ENCODE data around the gene RAB29.

The RAB29 gene

DNA sequence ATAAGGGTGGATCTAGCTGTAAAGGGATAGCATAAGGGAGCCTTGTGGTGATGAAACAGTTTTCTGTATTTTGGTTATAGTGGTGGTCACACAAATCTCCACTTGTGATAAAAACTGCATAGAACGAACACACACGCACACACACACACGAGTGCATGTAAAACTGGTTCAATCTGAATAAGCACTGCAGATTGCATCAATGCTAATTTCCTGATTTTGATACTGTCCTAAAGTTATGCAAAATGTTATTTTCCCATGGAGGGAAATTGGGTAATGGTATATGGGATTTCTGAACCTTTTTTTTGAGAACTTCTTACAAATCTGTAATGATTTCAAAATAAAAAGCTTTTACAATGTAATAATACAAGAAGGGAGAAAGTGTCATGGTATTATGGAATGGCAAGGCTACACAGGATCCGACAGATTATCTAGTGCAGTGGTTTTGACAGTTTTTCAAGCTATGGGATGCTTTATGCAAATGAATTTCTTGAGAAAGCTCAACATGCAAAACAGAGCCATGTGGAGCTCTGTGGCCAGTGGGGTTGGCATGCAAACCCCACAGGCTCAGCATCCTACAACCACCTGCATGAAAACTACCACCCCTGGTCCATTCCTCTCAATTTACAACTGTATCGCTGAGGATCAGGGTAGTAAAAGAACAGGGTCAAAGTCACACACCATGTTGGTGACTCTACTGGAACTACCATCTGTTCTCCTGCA is 18.9 kb upstream of the RAB29 start:
- DNase-seq: no peak

DNA sequence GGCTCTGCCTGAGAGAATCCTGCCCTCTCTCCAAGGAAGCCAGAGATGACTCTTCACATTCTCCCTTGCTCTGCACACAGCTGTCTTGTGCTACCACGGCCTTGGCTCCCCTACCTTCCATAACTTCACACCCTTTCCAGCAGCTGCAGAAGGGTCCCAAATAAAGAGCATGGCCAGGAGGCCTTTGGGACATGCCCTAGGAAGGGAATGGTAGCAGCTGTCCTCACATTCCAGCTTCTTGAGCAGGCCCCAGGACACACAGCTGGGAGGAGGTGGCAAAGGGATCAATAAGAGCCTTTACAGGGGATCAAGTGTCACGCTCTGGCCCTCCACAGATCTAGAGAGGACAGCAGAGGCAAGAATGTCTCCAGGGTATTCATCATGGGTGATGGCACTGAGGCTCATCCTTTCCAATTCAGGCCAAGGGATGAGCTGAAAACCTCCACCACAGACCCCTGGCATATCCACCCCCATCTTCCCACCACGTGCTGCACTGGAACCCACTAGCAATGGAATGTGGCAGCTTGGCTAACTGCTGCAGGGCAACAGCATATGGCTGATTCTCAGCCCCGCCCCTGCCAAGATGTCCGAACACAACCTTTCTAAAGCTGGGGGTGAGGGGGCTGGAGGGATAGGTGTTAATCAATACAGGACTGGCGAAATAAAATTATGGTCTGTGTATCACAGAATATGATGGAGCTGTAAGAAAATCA is 17.8 kb upstream of the RAB29 start:
- DNase-seq: no peak

DNA sequence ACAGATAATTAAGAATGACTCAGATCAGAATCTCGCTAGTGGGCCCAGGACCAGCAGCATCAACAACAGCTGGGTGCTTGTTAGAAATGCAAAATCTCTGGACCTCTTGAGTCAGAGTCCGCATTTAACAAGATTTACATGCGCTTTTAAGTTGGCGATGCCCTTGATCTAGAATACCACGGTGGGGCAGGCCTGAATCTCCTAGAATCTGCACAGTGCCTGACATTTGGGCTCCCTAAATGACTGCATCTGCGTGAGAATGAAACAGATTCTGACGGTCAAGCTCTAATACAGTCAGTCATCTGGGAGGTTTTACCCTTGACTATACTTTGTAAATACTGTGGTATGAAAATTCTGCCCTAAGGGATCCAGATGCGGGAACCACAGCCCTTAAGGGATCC is 17.2 kb upstream of the RAB29 start:
- no peak for DNase-seq

DNA sequence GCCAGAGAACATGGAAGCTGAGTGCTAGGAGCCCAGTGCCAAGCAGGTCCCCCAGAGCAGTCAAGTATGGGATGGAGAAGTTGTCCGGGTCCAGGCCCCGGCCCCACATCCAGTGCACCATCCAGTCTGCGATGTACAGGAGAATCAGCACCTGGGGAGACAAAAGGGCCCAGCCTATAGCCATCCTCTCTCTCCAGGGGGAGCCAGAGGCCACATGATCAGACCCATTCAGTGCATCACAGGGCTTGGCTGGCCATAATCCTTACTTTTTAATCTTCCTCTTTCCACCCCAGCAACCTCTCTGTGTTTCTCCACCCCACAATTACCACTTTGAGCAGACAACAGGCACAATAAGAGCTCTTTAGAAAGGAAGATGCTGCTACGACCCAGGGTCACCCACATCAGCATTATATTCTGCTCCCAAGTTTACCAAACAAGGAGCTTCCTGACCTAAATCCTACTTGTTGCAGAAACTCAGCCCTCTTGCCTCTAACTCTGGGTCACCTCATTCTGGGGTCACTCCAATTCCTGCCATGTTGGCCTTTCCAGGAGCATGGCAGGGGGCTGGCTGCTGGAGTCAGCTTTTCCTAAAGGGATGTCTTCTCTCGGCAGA is 16.4 kb upstream of the RAB29 start:
- DNase-seq: peak; percentile 70

DNA sequence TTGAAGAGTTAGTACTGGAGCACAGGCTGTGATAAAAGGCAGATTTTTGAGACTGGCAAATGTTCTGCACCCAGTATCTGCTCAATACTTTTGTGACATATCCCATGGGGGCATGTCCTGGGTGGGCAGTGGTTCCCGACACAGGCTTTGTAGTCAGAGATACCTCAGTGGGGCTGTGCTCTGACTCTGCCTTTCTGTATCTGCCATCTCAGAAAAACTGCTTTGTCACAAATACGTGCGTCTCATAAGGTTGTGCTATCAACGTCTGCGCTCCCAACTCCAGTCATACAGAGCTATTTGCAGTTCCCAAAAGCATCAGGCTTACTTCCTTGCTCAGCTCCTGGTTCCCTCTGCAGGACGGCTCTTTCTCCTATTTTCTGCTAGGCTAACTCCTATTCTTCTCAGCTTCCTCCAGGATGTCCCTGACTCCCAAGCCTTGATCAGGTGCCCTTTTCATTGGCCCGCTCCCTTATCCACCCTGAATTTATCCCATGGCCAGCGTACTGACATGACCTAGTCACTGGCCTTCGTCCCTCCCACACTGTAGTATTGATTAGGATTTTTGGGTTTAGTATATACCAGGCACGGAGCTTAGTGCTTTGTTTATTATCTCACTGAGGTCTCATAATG is 12.1 kb upstream of the RAB29 start:
- no peak for DNase-seq

DNA sequence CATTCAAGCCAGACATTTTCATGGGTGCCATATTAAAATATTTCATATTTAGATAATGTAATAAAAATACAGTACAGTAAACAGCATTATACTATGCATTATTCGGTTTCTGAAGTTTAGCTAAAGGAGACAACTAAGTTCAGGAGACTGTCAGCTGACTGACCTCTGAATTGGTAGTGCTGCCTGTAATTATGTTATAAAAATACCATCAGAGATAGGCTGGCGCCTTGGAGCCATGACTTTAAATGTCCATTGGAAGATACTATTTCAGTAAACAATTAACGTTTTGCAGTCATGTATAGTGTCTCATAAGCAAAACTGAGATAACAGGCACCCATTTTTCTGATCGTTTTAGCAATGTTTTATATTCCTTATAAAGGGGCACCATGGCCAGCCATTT is 11.3 kb upstream of the RAB29 start:
- DNase-seq: no peak

DNA sequence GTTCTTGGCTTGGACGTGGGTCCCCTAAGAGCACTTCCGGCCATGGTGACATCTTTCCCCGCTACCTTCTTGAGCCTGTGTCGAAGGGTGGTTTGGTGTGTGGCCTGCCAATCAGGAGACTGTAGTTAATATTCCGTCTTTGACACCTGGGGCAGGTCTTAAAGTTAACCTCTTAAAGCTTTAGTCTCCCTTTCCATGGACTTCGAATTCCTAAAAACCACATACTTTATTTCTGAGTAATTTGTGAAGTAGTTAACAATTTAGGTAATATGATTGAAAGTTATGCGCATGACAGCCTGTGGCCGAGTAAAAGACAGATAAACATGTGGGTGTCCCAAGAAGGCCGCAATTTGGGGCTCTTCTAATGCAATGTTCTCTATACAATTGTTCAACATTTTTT is 10.2 kb upstream of the RAB29 start:
- DNase-seq: no peak

DNA sequence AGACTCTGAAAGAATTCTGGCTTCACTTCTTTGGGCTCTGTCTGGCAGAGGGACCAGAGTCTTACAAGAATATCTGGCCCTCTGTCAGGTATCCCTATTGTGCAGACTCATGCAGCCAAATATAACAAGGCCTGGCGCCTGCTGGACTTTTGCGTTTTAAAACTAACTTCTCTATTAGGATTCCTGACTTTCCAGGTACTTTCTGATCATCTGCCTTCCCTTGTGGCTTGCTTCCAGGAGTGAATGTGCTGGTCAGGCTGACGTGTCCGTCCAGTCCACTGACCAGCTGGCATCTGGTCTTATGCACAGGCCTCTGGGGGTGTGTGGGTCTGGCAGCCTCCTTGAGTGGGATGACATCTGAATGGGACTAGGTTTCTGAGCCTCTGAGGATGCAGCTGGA is 8.6 kb upstream of the RAB29 start:
- no peak for DNase-seq

DNA sequence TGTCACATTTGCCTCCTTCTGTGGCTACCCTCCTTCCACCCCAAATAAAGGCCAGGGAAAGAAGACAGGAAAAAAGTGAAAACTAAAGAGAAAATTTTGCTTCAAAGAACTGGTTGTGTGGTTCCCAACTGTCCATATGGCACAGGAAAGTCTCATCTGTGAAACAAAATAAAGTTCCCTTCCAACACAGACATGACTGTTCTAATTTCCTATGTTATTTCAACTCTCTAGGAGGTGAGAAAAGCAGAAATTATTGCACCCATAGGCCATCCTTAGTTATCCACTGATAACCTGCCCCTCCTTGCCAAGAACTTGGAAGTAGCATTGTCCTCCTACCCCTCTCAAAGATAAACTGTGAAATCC is 8.1 kb upstream of the RAB29 start:
- no peak for DNase-seq

DNA sequence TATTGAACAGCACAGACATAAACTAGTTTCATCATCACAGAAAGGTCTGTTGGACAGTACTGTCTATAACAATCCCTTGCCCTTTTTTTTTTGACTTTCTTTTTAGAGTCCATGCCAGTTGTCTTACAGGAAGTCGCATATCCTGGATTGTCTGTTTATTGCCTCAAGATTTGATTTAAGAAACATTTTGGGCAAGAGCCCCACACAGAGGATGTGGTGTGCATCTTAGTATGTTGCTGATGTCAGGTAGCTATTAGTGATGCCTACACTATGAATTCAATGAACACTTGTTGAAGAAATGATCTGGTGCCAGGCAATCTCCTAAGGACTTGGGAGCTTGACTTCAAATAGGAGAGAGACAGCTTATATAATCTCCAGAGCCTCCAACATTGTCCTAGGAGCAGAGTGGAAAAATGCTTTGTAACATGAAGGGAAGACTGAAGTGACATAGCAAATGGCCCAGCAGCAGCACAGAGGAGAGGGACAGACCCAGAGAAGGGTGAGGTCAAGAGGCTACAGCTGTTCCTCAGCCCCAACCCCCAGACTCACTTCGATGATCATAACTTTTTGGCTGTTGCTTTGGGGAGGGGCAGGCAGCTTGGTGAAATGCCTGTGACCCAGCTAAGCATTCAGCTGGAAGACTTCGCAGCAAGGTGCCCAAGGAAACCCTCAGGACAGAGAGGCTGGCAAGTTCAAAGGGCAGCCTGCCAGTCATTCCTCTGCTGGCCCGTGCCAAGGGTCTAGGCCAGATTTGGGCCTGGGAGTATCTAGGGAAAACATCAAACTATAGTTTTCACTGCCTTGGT is 7.5 kb upstream of the RAB29 start:
- no peak for DNase-seq

DNA sequence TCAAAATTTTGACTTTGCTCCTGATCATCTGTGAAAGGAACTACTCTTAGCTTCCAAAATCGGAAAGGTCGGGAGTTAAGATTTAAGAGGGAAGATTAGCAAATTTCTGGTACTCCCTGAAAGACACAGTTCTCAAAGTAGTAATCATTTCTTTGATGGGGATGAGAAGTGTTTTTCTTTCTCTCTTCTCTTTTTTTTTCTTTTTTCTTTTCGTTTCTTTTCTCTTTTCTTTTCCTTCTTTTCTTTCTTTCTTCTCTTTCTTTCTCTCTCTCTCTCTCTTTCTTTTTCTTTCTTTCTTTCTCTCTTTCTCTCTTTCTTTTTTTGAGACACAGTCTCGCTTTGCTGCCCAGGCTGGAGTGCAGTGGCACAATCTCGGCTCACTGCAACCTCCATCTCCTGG is 5.1 kb upstream of the RAB29 start:
- DNase-seq: no peak

DNA sequence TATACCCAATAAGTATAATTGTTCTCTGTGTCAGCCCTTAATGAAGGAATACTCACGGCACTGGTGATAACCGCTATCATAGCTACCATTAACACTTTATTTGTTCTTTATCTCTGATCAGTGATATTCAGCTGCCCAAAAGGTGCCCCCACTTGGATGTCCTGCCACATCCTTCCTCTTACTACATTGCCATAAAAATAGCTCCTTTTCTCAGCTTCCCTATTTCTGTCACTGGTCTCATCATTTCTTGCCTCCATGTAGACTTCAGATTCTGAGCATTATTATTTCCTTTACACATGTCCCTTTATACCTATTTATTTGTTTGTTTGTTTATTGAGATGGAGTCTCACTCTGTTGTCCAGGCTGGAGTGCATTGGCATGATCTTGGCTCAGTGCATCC is 2.7 kb upstream of the RAB29 start:
- no peak for DNase-seq

DNA sequence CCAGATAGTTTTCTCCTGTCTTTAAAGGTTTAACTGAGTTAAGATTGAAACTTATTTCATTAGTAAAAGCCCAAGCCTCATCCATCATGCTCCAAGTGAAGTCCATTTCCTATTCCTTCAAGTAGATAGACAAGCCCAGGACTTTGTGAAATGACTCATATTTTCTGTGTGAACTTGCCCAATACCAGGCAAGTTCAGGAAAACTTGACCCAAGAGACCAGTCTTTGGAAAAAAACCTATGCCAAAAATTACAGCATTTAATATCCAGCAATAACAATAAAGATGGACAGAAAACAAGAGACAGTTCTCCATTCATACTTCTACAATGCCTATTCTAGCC is 405 bp upstream of the RAB29 start:
- DNase-seq: no peak

DNA sequence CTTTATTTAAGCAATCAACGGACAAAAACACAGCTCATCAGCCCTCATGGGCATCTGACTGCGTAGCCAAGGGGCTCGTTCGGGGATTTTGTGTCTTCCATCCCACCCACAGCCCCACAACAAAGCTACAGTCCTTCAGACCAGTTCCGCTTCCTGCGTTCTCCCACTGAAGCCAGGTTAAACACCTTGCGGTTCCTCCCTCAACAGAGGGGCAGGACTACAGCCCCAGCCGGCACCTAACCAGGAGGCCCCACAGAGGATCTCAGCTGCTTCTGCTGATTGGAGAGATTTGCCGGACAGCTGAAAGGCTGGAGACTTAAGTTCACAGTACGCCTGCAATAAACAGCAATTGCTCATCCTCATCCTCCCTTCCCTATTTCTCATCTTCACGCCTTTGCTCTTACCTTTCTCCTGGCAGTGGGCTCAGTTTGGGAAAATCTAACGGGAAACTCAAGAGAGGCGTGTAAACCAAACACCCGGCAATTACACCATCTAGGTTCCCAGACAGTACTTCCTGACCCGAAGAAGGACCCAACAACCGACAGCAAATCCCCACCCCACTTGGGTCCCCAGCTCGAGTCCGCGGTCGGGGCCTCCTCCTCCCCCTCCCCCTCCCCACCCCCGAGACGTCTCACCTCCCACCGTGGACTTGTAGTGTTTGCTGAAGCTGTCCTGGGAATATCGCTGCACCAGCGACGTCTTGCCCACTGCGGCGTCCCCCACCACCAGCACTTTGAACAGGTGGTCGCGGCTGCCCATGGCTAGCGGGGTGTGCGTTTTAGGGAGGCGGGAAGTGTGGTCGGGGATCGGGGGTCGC is 876 bp downstream of the RAB29 start:
- DNase-seq: peak; percentile 63

DNA sequence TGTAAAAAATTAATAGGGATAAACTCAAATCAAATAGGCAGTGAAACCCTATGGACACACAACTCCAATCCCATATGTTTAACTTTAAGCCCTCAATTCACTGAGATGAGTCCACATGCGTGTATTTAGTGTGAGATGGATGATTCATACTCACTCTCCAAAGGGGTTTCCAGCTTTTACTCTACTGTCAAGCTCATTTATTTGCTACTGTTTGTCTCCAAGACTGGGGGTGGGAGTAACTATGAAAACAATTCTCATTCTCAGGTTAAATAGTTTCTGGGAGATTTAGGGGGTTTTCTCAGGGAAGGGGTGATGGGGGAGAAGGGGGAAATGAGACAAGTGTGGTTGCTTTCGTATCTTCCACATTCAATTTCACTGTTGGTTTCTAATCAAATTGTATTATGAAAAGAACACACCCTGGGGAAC is 2.7 kb downstream of the RAB29 start:
- no peak for DNase-seq

DNA sequence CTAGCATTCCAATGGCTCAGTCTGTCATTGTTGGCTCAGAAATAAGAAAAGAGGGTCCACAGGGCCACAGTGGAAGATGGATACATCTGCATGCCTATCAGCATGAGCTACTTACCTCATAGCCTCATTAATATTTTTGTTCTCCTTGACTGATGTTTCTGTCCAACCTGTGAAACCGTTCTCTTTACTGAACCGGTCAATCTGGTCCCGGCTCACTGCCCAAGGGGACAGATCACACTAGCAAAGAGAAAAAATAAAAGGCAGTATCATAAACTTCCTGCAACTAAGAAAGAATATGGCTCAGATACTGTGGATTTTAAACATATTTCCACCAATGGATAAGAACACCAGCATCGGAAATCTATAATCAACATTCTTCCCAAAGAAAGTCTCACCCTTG is 4.7 kb downstream of the RAB29 start:
- DNase-seq: no peak

DNA sequence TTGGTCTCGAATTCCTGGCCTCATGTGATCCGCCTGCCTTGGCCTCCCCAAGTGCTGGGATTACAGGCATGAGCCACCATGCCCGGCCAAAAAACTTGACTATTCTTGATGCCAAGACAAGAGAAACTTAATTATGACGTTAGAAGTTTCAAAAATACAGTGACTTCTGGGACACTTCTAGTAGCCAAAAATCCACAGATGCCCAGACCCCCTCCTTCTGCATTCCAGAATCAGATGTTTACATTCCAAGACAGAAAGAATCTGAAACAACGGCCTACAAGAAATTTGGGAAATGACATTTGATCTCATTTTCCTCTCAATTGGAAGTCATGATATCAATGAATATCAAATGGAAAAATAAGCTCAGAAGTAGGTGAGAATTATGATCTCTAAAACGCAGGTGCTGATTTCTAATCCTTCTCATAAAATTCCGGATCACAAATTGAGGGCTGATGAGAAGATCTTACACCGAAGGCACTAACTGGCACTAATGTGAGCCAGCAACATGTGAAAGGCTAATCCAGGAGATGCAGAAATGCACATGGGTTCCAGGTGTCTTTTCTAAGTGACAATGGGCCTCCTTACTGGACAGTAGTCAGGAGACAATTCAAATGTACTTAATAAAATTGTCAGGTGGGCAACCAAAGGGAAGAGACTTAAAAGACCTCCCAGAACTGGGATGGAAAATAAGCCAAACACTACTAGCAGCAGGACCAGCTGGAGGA is 5.5 kb downstream of the RAB29 start:
- DNase-seq: no peak

DNA sequence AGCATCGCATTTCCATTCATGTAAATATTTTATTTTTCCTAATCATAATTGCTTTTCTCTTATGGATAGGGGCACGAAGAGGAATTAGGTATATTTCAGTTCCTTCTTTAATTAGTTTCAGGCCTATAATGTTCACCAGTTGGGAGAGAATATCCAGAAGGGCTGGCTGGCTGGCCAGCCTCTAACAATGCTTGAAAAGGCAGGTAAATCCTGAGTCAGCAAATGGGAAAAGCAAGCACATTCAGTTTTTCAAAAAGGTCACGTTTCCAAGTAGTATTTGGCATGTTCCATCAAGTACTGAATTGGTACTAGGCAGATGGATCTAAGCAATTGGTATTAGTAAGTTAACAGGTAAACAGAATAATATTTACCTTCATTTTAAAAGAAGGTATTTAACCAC is 8.0 kb downstream of the RAB29 start:
- DNase-seq: no peak

DNA sequence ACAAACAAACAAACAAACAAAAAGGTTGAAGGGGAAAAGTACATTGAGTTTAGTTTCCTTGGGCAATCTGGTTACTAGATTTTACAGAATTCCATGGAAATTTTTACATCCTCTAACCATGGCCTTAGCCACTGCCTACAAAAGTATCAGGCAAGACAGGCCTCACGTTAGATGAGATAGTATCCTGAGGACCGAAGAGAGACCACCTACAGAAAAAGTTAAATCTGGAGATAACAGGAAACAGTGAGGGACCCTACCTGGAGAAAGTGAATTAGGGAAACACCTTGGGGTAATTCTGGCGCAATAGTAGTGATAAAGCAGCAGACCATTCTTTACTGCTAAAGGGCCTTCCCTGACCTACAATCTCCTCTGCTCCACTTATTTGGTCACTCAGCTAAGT is 8.7 kb downstream of the RAB29 start:
- no peak for DNase-seq

DNA sequence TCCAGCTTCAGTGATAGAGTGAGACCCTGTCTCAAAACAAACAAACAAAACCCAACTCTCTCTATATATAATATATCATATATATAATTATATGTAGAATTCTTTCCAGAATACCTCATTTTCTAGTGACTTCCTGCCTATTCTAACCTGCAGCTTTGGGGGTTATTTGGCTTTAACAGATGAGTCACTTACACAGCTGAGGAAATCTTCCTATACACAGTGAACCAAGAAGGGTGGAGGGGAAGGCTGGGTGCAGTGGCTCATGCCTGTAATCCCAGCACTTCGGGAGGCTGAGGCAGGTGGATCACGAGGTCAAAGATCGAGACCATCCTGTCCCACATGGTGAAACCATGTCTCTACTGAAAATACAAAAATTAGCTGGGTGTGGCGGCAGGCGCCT is 9.2 kb downstream of the RAB29 start:
- DNase-seq: no peak

DNA sequence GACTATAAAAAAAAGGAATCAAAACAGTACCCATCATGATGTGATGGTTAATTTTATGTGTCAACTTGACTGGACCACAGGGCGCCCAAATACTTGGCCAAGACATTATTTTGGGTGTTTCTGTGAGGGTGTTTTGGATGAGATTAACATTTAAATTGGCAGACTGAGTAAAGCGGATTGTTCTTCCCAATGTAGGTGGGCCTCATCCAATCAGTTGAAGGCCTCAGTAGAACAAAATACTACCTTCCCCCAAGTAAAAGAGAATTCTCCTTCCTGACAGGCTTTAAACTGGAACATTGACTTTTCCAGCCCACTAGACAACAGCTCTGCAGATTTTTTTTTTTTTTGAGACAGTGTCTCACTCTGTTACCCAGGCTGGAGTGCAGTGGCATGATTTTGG is 10.7 kb downstream of the RAB29 start:
- no peak for DNase-seq

DNA sequence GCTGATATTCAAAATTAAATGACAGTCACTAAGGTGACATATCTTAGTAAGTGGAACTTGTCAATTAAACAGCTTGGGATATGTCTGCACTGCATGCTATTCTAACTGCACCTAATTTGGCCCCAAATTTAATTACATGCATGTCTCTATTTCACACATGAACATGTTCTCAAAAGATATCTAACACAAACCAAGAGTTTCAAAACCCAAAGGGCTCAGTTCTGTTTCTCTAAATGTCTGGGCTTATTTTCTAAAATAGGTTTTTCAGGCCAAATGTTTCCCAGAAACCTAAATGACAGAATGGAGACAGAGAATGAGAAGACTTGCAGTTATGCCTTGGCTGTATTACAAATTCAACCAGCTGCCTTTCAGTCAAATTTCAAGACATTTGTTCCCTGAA is 11.3 kb downstream of the RAB29 start:
- DNase-seq: no peak

Data from stimulated activated CD8-positive, alpha-beta memory T cell treated with anti-CD3 and anti-CD28 coated beads, Interleukin-4, amount 100 ng/mL, for 48 hours (primary cell).